Activated CD4-positive, alpha-beta T cell treated with anti-CD3 and anti-CD28 coated beads, Interleukin-2, amount 10 ng/mL, durations not matched to agents 24 days and 14 days (primary cell): Measurements from ENCODE around the gene DNAJC1. TPM values are rescaled to one million over a fixed set of nuclear protein-coding genes. Genes with fewer than 3 reads are reported as not detected.
"Not testable (repeated sequence)": the region's sequence is repeated elsewhere in the genome, so short reads cannot be mapped to it uniquely, and the experiment has no call there.

Experiments
- DNase-seq: peaks from one replicate; pipeline ENCODE4 v3.0.0; 2022
- H3K27ac Mint-ChIP-seq: one replicate; pipeline ENCODE4 v1.8.0; 2022; ENCODE audit warnings: mild to moderate bottlenecking, mixed read lengths
- H3K27me3 Mint-ChIP-seq: one replicate; pipeline ENCODE4 v1.8.0; 2022; ENCODE audit warnings: mixed read lengths
- H3K36me3 Mint-ChIP-seq: one replicate; pipeline ENCODE4 v1.8.0; 2022; ENCODE audit warnings: low read depth, mild to moderate bottlenecking, mixed read lengths
- H3K4me1 Mint-ChIP-seq: one replicate; pipeline ENCODE4 v1.8.0; 2021; ENCODE audit warnings: mixed read lengths
- H3K4me3 Mint-ChIP-seq: one replicate; pipeline ENCODE4 v1.8.0; 2022; ENCODE audit warnings: mild to moderate bottlenecking, moderate library complexity, mixed read lengths
- H3K9me3 Mint-ChIP-seq: one replicate; pipeline ENCODE4 v1.8.0; 2021; ENCODE audit warnings: mixed read lengths
- intact Hi-C: fragments of 100-400 bp; cut with micrococcal nuclease; formaldehyde crosslinking; loops from one replicate; pipeline ENCODE4 v1.15.1; 2023
- total RNA-seq: library from RNA; stranded (reverse); gene quantifications from 2 replicates; pipeline ENCODE4 v1.2.3, GENCODE V29; 2022

The DNAJC1 gene
- total RNA-seq, 1 donor from 2014 or later = 22.4 TPM

GRCh38 chr10:21894648-21895342 is 108.7 kb downstream of the DNAJC1 start:
- Mint-ChIP-seq H3K4me3 (no peak overlapping the region), H3K4me1 (peaks cover 17% of the 10 kb centered on the region), H3K27ac (no peak overlapping the region), H3K36me3 (peaks cover 30% of the 10 kb centered on the region), H3K27me3 (no peaks in the 10 kb centered on the region), H3K9me3 (peaks cover 14% of the 10 kb centered on the region)
- intact Hi-C loops = no loop called here
- DNase-seq = no peak

- Mint-ChIP-seq H3K36me3 (peaks cover 35% of the 10 kb centered on the region), H3K27me3 (no peaks in the 10 kb centered on the region), H3K9me3 (peaks cover 22% of the 10 kb centered on the region), H3K4me1 (peaks cover 28% of the 10 kb centered on the region), H3K4me3 (no peak overlapping the region), H3K27ac (peak overlapping the region; percentile 1)
- intact Hi-C loops = no loop called here
- peak; percentile 62 for DNase-seq
Measured at GRCh38 chr10:21891439-21891838, 112.1 kb downstream of the DNAJC1 start.

DNA sequence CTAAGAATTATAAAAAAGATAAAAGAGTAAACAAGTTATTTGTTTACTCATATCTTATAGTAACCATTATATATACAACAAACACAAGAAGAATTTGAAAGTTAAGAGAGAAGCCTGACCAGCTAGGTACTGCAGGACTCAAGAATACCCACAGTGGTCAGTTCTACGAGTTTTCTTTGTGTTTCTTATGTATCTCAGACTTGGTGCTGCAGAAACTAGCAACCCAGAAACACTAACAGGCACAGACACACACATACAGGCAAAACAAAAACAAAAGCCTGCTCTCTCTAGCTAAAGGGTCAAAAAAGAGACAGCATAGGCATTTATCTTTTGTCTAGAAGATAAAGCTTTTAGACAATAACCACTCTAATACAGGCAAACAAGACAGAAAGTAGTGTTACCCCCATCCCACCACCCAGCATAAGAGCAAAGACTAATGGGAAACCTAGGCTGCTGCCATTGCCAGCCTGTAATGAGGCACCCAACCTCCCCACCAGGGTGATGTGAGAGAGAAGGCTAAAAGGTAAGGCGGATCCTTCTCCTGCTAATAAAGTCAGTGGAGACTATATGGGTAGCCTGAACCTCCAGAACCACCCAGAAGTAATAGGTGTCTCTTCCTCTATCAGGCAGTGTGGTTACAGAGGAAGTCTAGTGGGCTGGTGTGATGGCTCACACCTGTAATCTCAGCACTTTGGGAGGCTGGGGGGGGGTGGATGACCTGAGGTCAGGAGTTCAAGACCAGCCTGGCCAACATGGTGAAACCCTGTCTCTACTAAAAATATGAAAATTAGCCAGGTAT is 113.9 kb downstream of the DNAJC1 start:
- peaks cover 25% of the 10 kb centered on the region for H3K9me3 Mint-ChIP-seq
- H3K27me3 Mint-ChIP-seq = no peaks in the 10 kb centered on the region
- no peak overlapping the region for H3K4me3 Mint-ChIP-seq
- peaks cover 41% of the 10 kb centered on the region for H3K36me3 Mint-ChIP-seq
- intact Hi-C loops = no loop called here
- no peak for DNase-seq
- H3K4me1 Mint-ChIP-seq = peaks cover 22% of the 10 kb centered on the region
- H3K27ac Mint-ChIP-seq = no peak overlapping the region

- H3K27ac Mint-ChIP-seq = no peak overlapping the region
- H3K9me3 Mint-ChIP-seq = peaks cover 20% of the 10 kb centered on the region
- H3K36me3 Mint-ChIP-seq = peaks cover 35% of the 10 kb centered on the region
- peaks cover 21% of the 10 kb centered on the region for H3K4me1 Mint-ChIP-seq
- no peaks in the 10 kb centered on the region for H3K27me3 Mint-ChIP-seq
- peak; percentile 72 for DNase-seq
- H3K4me3 Mint-ChIP-seq = peak overlapping the region; percentile 17
- intact Hi-C loops = no loop called here
Measured at GRCh38 chr10:21888959-21889358, 114.6 kb downstream of the DNAJC1 start.

- DNase-seq = no peak
- intact Hi-C loops = no loop called here
- Mint-ChIP-seq H3K36me3 (peaks cover 30% of the 10 kb centered on the region), H3K9me3 (peaks cover 20% of the 10 kb centered on the region), H3K27me3 (no peaks in the 10 kb centered on the region), H3K4me1 (peaks cover 13% of the 10 kb centered on the region), H3K27ac (no peak overlapping the region), H3K4me3 (no peak overlapping the region)
Measured at GRCh38 chr10:21885940-21886339, 117.6 kb downstream of the DNAJC1 start.

GRCh38 chr10:21873198-21873597 is 130.3 kb downstream of the DNAJC1 start:
- Mint-ChIP-seq H3K4me3 (no peak overlapping the region), H3K36me3 (peaks cover 39% of the 10 kb centered on the region), H3K9me3 (peaks cover 8% of the 10 kb centered on the region), H3K4me1 (no peaks in the 10 kb centered on the region), H3K27me3 (no peaks in the 10 kb centered on the region), H3K27ac (no peak overlapping the region)
- intact Hi-C loops = no loop called here
- DNase-seq = no peak

- H3K36me3 Mint-ChIP-seq = peaks cover 37% of the 10 kb centered on the region
- H3K9me3 Mint-ChIP-seq, DNase-seq, intact Hi-C loops, H3K27me3 Mint-ChIP-seq, H3K4me3 Mint-ChIP-seq, H3K27ac Mint-ChIP-seq, H3K4me1 Mint-ChIP-seq: not testable (repeated sequence)
Measured at GRCh38 chr10:21872771-21873170, 130.8 kb downstream of the DNAJC1 start.

GRCh38 chr10:21870849-21871248 is 132.7 kb downstream of the DNAJC1 start:
- intact Hi-C loops = no loop called here
- no peak overlapping the region for H3K4me3 Mint-ChIP-seq
- H3K27me3 Mint-ChIP-seq = no peaks in the 10 kb centered on the region
- H3K4me1 Mint-ChIP-seq = no peaks in the 10 kb centered on the region
- peaks cover 32% of the 10 kb centered on the region for H3K36me3 Mint-ChIP-seq
- no peak for DNase-seq
- H3K9me3 Mint-ChIP-seq = peaks cover 5% of the 10 kb centered on the region
- no peak overlapping the region for H3K27ac Mint-ChIP-seq

DNA sequence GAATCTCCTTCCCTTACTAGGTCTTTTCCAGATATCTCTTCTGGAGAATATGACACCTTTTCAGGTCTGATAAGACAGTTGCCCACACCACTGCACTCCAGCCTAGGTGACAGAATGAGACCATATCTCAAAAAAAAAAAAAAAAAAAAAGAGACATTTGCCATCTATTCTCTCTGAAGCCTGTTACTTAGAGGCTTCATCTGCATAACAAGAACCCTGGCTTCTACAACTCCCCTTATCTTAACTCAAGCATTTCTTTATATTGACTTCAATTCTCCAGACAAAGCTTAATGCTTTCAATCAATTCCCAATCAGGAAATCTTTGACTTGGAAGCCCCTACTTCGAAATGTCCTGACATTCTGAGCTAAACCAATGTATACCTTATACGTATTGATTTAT is 134.4 kb downstream of the DNAJC1 start:
- DNase-seq, H3K27ac Mint-ChIP-seq, H3K9me3 Mint-ChIP-seq, H3K4me3 Mint-ChIP-seq, intact Hi-C loops, H3K4me1 Mint-ChIP-seq, H3K27me3 Mint-ChIP-seq: not testable (repeated sequence)
- H3K36me3 Mint-ChIP-seq = peaks cover 28% of the 10 kb centered on the region

- DNase-seq = no peak
- no peaks in the 10 kb centered on the region for H3K27me3 Mint-ChIP-seq
- peaks cover 11% of the 10 kb centered on the region for H3K36me3 Mint-ChIP-seq
- peaks cover 3% of the 10 kb centered on the region for H3K9me3 Mint-ChIP-seq
- no peak overlapping the region for H3K4me3 Mint-ChIP-seq
- intact Hi-C loops = no loop called here
- no peak overlapping the region for H3K27ac Mint-ChIP-seq
- H3K4me1 Mint-ChIP-seq = peaks cover 7% of the 10 kb centered on the region
Measured at GRCh38 chr10:21860718-21861117, 142.8 kb downstream of the DNAJC1 start.

DNA sequence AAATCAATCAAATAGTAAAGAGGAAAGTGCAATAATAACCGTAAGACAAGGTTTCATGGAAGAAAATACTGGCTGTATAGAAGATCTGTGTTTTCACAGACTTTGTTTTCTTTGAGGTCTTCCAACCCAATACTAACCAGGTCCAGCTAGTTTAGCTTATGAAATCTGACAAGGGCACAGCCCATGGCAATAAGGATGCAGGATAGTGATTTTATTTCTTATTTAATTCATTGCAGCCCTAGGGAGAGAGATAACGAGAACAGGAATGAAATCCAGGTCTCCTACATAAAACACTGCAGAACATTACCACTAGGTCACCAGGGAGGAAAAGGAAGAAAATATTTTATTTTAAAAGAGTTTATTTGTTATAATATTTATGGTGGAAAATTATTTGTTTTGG is 145.1 kb downstream of the DNAJC1 start:
- Mint-ChIP-seq H3K27ac (no peak overlapping the region), H3K36me3 (peaks cover 8% of the 10 kb centered on the region), H3K27me3 (no peaks in the 10 kb centered on the region), H3K9me3 (peaks cover 6% of the 10 kb centered on the region), H3K4me1 (peaks cover 7% of the 10 kb centered on the region), H3K4me3 (no peak overlapping the region)
- intact Hi-C loops = no loop called here
- DNase-seq = no peak

GRCh38 chr10:21849607-21850006 is 153.9 kb downstream of the DNAJC1 start:
- H3K27me3 Mint-ChIP-seq = no peaks in the 10 kb centered on the region
- H3K27ac Mint-ChIP-seq = no peak overlapping the region
- intact Hi-C loops = no loop called here
- no peaks in the 10 kb centered on the region for H3K4me1 Mint-ChIP-seq
- peaks cover 19% of the 10 kb centered on the region for H3K36me3 Mint-ChIP-seq
- no peak overlapping the region for H3K4me3 Mint-ChIP-seq
- no peak for DNase-seq
- peaks cover 29% of the 10 kb centered on the region for H3K9me3 Mint-ChIP-seq

- Mint-ChIP-seq H3K36me3 (peaks cover 15% of the 10 kb centered on the region), H3K4me1 (no peaks in the 10 kb centered on the region), H3K27ac (no peak overlapping the region), H3K9me3 (peaks cover 22% of the 10 kb centered on the region), H3K27me3 (no peaks in the 10 kb centered on the region), H3K4me3 (no peak overlapping the region)
- intact Hi-C loops = no loop called here
- no peak for DNase-seq
Measured at GRCh38 chr10:21843645-21844044, 159.9 kb downstream of the DNAJC1 start.

- H3K4me3 Mint-ChIP-seq, H3K4me1 Mint-ChIP-seq, DNase-seq, H3K27ac Mint-ChIP-seq, intact Hi-C loops, H3K27me3 Mint-ChIP-seq: not testable (repeated sequence)
- peaks cover 17% of the 10 kb centered on the region for H3K9me3 Mint-ChIP-seq
- peaks cover 13% of the 10 kb centered on the region for H3K36me3 Mint-ChIP-seq
Measured at GRCh38 chr10:21841273-21841672, 162.3 kb downstream of the DNAJC1 start.
